SK-N-SH (cell line): Measurements from ENCODE around the gene SREBF2.

Experiments used
- CTCF ChIP-seq: fragments of 200-600 bp; sonication (generic); IDR thresholded peaks from 2 replicates; pipeline ENCODE4 v1.6.1; 2017; ENCODE audit warnings: antibody characterized with exemption, mild to moderate bottlenecking, moderate library complexity
- PBX3 ChIP-seq: IDR thresholded peaks from 2 replicates; pipeline ENCODE4; 2012
- REST ChIP-seq: IDR thresholded peaks from 2 replicates; pipeline ENCODE4 v1.6.1; 2012; ENCODE audit warnings: mild to moderate bottlenecking, low read depth, low read length, moderate library complexity
- TAF1 ChIP-seq: IDR thresholded peaks from 2 replicates; pipeline ENCODE4 v1.6.1; 2012; ENCODE audit warnings: low read depth, mild to moderate bottlenecking, low read length, moderate library complexity, borderline replicate concordance

DNA sequence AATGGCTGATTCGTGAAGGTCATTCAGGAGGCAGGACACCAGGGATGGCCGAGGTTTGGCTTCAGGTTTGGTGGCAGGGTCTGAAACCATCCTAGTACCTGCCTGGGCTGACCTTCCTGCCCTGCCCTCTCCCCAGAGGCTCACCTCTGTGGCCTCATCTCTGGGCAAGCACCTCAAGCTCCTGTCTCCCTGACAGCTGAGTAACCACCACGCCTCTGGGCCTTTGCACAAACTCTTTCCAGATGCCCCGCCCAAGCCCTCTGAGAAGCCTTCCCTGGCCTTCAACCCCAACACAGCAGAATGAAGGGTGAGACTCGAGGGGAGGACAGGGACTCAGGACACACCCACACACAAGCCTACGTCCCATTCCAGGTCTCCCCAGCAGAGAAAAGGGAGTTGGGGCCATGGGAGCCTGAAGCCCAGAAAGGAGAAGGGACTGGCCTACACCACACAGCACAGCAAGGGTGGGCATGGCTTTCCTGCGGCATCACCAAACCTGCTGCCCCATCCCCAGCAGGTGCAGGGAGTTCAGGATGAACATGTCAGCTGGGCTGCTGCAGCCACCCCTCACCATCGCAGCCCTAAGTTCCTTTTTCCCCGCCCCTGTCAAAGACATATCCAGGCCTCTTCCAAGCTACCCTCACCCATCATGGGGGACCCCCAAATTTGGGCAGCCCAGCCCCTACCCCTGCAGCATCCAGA, 79.6 kb downstream of the SREBF2 start:
- no peak for TF ChIP-seq TAF1
- no peak for TF ChIP-seq PBX3
- TF ChIP-seq CTCF: no peak
- no peak for TF ChIP-seq REST
